Measurements from ENCODE around the gene VAT1L.

DNA sequence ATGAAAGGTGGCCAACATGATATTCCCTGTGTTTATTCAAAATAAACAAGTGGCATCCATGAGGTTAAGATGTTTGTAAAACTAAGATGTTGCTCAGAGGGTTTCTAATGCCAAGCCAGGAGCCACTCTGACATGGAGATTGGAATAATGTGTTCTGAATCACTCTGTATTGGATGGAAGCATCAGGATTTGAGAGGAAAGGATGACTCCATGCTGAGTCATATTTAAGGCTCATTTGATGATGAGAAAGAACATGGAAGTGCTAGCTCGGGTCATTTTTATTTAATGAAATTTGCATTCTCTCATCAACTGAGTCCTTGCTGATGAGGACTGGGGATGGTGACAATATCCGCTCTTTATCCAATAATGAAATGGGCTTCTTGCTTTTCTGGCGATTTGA is 6.2 kb downstream of the VAT1L start:
- TF ChIP-seq YY1 (IDR thresholded peaks at IDR 0.05; ENCODE audit: insufficient read depth, insufficient read length) (no peak), ZNF274 (IDR thresholded peaks at IDR 0.05; ENCODE audit: low read depth, low read length) (no peak), SUZ12 (IDR thresholded peaks at IDR 0.05; ENCODE audit: extremely low read depth, insufficient read depth, insufficient read length) (no peak)

Measured in NT2/D1 (cell line).